Activated CD8-positive, alpha-beta T cell treated with anti-CD3 and anti-CD28 coated beads for 36 hours (primary cell): ENCODE results near the gene CYFIP1. TPM values are rescaled to one million over a fixed set of nuclear protein-coding genes. Genes with fewer than 3 reads are reported as not detected.

Experiments used
- ATAC-seq: fragments of 200-7000 bp; cut with Tn5 transposase; one replicate; pipeline ENCODE4 v1.10.0; 2021; ENCODE audit warnings: mild to moderate bottlenecking, moderate library complexity
- CTCF ChIA-PET: fragments of 350-600 bp; sonication (Branson Sonifier 250); formaldehyde crosslinking; loops from one replicate; lab custom pipeline; 2021; ENCODE audit warnings: antibody characterized with exemption; lab: Charles Lee
- POLR2A ChIA-PET: fragments of 350-600 bp; sonication (Branson Sonifier 250); formaldehyde crosslinking; loops from one replicate; lab custom pipeline; 2021; ENCODE audit warnings: antibody characterized with exemption; lab: Charles Lee
- DNase-seq: peaks from one replicate; pipeline ENCODE4 v3.0.0-alpha.2; 2020
- H3K27ac Mint-ChIP-seq: one replicate; pipeline ENCODE4 v1.8.0; 2021; ENCODE audit warnings: mild to moderate bottlenecking, mixed read lengths
- H3K27me3 Mint-ChIP-seq: one replicate; pipeline ENCODE4 v1.8.0; 2021; ENCODE audit warnings: mixed read lengths
- H3K36me3 Mint-ChIP-seq: one replicate; pipeline ENCODE4 v1.8.0; 2021; ENCODE audit warnings: low read depth, mixed read lengths
- H3K4me1 Mint-ChIP-seq: one replicate; pipeline ENCODE4 v1.8.0; 2021; ENCODE audit warnings: low read depth, mixed read lengths
- H3K4me3 Mint-ChIP-seq: one replicate; pipeline ENCODE4 v1.8.0; 2021; ENCODE audit warnings: mild to moderate bottlenecking, moderate library complexity, mixed read lengths
- H3K9me3 Mint-ChIP-seq: one replicate; pipeline ENCODE4 v1.8.0; 2021; ENCODE audit warnings: mixed read lengths
- CTCF ChIP-seq: fragments of 200-600 bp; IDR thresholded peaks from one replicate; pipeline ENCODE4 v1.8.0; 2022; ENCODE audit warnings: antibody characterized with exemption, mild to moderate bottlenecking
- intact Hi-C: fragments of 100-400 bp; cut with micrococcal nuclease; formaldehyde crosslinking; loops from one replicate; pipeline ENCODE4 v1.10.0; 2022
- total RNA-seq, 2 experiments: library from RNA; stranded (reverse); gene quantifications; one replicate each; pipeline ENCODE4 v1.2.3, GENCODE V29; 2021

CYFIP1 gene
- total RNA-seq, 2 experiments from 2014 or later, result 10.4 to 11.6 TPM

- H3K4me1 Mint-ChIP-seq, result no peaks in the 10 kb centered on the region
- intact Hi-C loops, result loop anchor here (5.0 kb wide), 1 partner anchor 51 kb away; no protein-coding TSS in a partner anchor
- H3K27me3 Mint-ChIP-seq, result no peaks in the 10 kb centered on the region
- DNase-seq (no peak), ATAC-seq (no peak)
- ChIA-PET CTCF (no interaction called here), POLR2A (no interaction called here)
- no peak for TF ChIP-seq CTCF
- H3K9me3 Mint-ChIP-seq, result no peaks in the 10 kb centered on the region
- H3K4me3 Mint-ChIP-seq, result no peak overlapping the region
- no peaks in the 10 kb centered on the region for H3K36me3 Mint-ChIP-seq
- H3K27ac Mint-ChIP-seq, result no peak overlapping the region
Observed at GRCh38 chr15:22956257-22956977, 23.8 kb downstream of the CYFIP1 start.

- intact Hi-C loops, result loop anchor here (5.0 kb wide), 1 partner anchor 52 kb away; no protein-coding TSS in a partner anchor
- Mint-ChIP-seq H3K4me3 (no peak overlapping the region), H3K27ac (no peak overlapping the region), H3K27me3 (no peaks in the 10 kb centered on the region), H3K36me3 (no peaks in the 10 kb centered on the region), H3K9me3 (no peaks in the 10 kb centered on the region), H3K4me1 (no peaks in the 10 kb centered on the region)
- no peak for TF ChIP-seq CTCF
- ATAC-seq, result no peak
- POLR2A ChIA-PET, result no interaction called here
- no peak for DNase-seq
- CTCF ChIA-PET, result no interaction called here
Observed at GRCh38 chr15:22955544-22956119, 24.5 kb downstream of the CYFIP1 start.

GRCh38 chr15:22954798-22955543, 25.2 kb downstream of the CYFIP1 start:
- Mint-ChIP-seq H3K27ac (no peak overlapping the region), H3K4me1 (no peaks in the 10 kb centered on the region), H3K4me3 (no peak overlapping the region), H3K9me3 (no peaks in the 10 kb centered on the region), H3K27me3 (no peaks in the 10 kb centered on the region), H3K36me3 (no peaks in the 10 kb centered on the region)
- intact Hi-C loops, result loop anchor here (5.0 kb wide), 1 partner anchor 52 kb away; no protein-coding TSS in a partner anchor
- POLR2A ChIA-PET, result no interaction called here
- CTCF ChIA-PET, result no interaction called here
- TF ChIP-seq CTCF, result no peak
- DNase-seq, result no peak
- no peak for ATAC-seq

GRCh38 chr15:22954326-22954725, 25.8 kb downstream of the CYFIP1 start:
- H3K4me3 Mint-ChIP-seq, result no peak overlapping the region
- CTCF ChIA-PET, result no interaction called here
- H3K27ac Mint-ChIP-seq, result no peak overlapping the region
- H3K27me3 Mint-ChIP-seq, result no peaks in the 10 kb centered on the region
- intact Hi-C loops, result no loop called here
- POLR2A ChIA-PET, result no interaction called here
- no peak for TF ChIP-seq CTCF
- H3K4me1 Mint-ChIP-seq, result no peaks in the 10 kb centered on the region
- H3K9me3 Mint-ChIP-seq, result no peaks in the 10 kb centered on the region
- H3K36me3 Mint-ChIP-seq, result no peaks in the 10 kb centered on the region
- ATAC-seq (no peak), DNase-seq (no peak)
